Stimulated activated naive B cell treated with anti-CD40 and anti-IgM and Interleukin-4, amounts not matched to agents 10 μg/mL and 1 μg/mL and 100 μg/mL, for 72 hours (primary cell): Measurements from ENCODE around the gene PGS1.
A peak's percentile ranks its signal among the peaks of the same experiment; 100 is the strongest.

Experiments
- ATAC-seq, 2 donors: fragments of 150-1000 bp; cut with Tn5 transposase; replicated peaks; 2 replicates each; pipeline ENCODE4 v1.10.0; 2021; ENCODE audit warnings: moderate library complexity in 1 of 2
- DNase-seq: peaks from one replicate; pipeline ENCODE4 v3.0.0; 2021
- H3K27ac Mint-ChIP-seq: one replicate; pipeline ENCODE4 v1.8.0; 2022; ENCODE audit warnings: mild to moderate bottlenecking, mixed read lengths
- H3K27me3 Mint-ChIP-seq, 2 donors: one replicate each; pipeline ENCODE4 v1.8.0; 2022; ENCODE audit warnings: mixed read lengths in 2 of 2
- H3K36me3 Mint-ChIP-seq, 2 donors: one replicate each; pipeline ENCODE4 v1.8.0; 2022; ENCODE audit warnings: mixed read lengths in 2 of 2, mild to moderate bottlenecking in 1 of 2
- H3K4me1 Mint-ChIP-seq, 2 donors: one replicate each; pipeline ENCODE4 v1.8.0; 2022; ENCODE audit warnings: mixed read lengths in 2 of 2, mild to moderate bottlenecking in 1 of 2
- H3K4me3 Mint-ChIP-seq, 2 donors: one replicate each; pipeline ENCODE4 v1.8.0; 2022; ENCODE audit warnings: mild to moderate bottlenecking in 2 of 2, mixed read lengths in 2 of 2, moderate library complexity in 1 of 2
- H3K9me3 Mint-ChIP-seq, 2 donors: one replicate each; pipeline ENCODE4 v1.8.0; 2022; ENCODE audit warnings: mixed read lengths in 2 of 2, mild to moderate bottlenecking in 1 of 2

PGS1 gene

DNA sequence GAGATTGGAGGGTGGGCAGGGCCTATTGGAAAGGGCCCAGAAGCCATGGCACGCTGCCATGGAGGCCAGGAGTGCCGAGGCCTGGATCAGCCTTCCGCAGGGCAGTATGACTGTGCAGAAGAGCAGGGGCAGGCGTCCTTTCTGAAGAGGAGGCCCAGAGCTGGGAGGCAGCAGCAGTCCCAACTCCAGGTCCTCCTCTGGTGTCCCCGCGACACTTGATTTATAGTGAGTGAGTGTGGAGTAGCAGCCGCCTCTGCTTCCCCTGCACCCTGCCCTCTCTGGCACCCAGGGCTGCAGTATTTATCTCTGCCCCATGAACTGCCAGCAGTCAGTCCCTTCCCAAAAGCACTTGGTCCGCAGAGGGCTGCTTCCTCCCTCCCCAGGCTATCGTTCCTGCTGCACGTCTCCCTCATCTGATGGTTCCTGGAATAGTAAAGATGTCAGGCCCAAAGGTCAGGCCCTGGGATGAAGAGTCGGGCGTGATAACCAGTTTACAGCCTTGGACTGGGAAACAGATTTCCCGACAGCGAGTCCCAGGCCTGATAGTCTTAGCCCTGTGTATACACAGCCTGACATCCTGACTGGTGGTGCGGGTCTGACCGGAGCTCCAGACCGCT lies 32.9 kb downstream of the PGS1 start:
- Mint-ChIP-seq H3K4me1 (peaks cover 25 to 60% of the 10 kb centered on the region in 2 donors), H3K9me3 (no peaks in the 10 kb centered on the region), H3K4me3 (no peak overlapping the region), H3K36me3 (peaks cover 40 to 44% of the 10 kb centered on the region in 2 donors), H3K27me3 (no peaks in the 10 kb centered on the region), H3K27ac (no peak overlapping the region)
- DNase-seq (no peak), ATAC-seq (no peak)

DNA sequence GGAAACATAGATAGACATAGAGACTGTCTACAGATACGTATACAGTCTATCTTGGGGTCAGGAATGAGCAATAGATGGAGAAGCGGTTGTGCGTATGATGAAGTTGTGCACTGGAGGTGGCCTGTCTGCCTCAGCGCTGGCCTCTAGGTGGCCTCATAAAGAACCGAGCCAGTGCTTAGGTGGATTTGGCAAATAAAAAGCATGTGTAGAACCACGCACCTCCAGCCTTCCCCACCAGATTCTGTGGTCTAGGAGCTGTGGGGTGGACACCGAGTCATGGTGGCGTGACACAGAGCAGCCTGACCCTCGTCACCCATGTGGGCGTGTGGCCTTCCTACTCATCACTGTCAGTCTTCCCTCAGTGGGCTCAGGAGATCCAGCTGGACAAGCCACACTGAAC lies 34.0 kb downstream of the PGS1 start:
- Mint-ChIP-seq H3K9me3 (no peaks in the 10 kb centered on the region), H3K27ac (peak overlapping the region; percentile 42), H3K36me3 (peaks cover 41 to 48% of the 10 kb centered on the region in 2 donors), H3K27me3 (no peaks in the 10 kb centered on the region), H3K4me1 (peaks cover 26 to 57% of the 10 kb centered on the region in 2 donors), H3K4me3 (no peak overlapping the region)
- ATAC-seq (peak; percentile 38 to 51), DNase-seq (no peak)

DNA sequence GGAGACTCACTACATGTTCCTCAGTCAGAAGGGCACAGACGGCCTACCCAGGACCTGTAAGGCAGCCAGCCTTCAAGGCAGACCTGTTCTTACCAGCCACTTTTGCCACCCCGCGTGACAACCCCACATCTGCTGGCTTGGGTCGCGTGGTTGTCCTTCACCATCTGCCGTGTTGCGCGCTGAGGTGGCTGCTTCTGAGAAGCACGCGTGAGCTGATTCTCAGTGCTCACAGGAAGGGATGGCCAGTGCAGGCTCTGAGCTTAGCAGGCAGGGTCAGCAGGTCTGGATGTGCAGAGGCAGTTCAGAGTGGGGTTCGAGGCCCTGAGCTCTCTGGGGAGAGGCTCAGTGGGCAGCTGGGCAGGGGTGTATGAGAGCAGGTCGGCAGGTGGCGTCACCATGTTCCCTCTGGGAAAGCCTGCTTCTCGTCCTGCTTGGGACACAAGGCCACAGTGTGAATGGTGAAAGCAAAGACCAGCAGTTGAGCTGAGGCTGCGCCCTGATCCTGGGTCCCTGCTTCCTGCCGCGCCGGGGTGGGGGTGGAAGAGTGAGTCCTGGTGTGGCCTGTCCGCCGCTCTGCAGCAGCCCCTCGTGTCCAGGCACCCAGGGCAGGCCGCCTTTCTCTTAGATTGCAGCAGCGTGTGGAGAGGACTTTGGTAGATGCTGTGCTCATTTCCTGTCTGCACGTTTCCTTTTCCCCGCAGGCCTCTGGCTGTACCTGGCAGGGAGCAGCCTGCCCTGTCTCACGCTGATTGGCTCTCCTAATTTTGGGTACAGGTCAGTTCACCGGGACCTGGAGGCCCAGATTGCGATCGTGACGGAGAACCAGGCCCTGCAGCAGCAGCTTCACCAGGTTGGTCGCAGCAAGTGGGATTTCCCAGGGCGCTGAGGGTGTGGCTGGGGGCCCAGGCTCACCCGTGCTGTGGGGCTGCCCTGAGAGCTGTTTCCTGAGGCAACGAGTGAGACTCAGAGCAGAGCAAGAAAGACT lies 36.0 kb downstream of the PGS1 start:
- DNase-seq (no peak), ATAC-seq (no peak)
- Mint-ChIP-seq H3K27me3 (no peaks in the 10 kb centered on the region), H3K4me1 (peaks cover 19 to 43% of the 10 kb centered on the region in 2 donors), H3K36me3 (peaks cover 31 to 46% of the 10 kb centered on the region in 2 donors), H3K9me3 (no peaks in the 10 kb centered on the region), H3K4me3 (no peak overlapping the region), H3K27ac (peak overlapping the region; percentile 37)

DNA sequence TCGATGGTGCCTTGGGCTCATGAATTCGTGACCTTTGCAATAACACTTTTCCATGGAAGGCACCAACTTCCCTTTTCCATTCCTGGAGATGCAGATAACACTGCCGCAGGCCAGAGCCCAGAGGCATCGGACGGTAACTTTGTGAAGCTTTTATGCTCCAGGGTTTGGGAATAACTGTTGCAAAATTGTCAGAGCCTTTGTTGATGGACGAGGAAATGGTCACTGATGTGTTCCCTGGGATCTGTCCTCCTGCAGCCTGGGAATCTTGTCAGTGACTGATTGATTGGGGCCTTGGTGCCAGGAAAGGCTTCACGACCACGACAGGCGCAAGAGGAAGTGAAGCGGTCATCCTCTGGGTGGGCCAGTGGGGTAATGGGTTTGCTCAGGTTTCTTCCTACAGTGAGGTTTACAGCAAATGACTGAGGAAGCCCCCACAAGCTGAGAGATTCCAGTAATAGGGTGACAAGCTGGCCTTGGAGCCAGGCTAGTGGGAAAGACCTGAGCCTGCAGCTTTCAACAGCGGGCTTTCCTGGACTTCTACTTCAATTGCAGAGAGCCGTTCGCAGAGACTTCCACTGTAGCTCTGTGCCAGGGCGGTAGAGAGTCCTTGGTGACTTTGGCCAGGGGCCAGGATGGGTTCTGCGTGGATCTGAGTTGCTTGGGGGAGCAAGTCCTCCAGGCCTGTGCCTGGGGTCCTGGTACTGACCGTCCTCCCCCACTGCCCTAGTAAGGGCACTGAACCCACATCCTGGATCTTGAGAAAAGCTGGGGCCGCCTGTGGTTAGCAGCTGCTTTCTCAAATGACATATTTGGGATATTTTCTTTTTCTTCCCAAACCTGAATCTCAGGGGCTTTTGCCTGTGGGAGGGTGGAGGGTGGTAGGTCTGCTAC lies 37.6 kb downstream of the PGS1 start:
- no peaks in the 10 kb centered on the region for H3K27me3 Mint-ChIP-seq
- no peak for DNase-seq
- peaks cover 17 to 44% of the 10 kb centered on the region in 2 donors for H3K4me1 Mint-ChIP-seq
- no peaks in the 10 kb centered on the region for H3K9me3 Mint-ChIP-seq
- peaks cover 36 to 55% of the 10 kb centered on the region in 2 donors for H3K36me3 Mint-ChIP-seq
- H3K27ac Mint-ChIP-seq = peak overlapping the region; percentile 20
- no peak for ATAC-seq
- no peak overlapping the region for H3K4me3 Mint-ChIP-seq

DNA sequence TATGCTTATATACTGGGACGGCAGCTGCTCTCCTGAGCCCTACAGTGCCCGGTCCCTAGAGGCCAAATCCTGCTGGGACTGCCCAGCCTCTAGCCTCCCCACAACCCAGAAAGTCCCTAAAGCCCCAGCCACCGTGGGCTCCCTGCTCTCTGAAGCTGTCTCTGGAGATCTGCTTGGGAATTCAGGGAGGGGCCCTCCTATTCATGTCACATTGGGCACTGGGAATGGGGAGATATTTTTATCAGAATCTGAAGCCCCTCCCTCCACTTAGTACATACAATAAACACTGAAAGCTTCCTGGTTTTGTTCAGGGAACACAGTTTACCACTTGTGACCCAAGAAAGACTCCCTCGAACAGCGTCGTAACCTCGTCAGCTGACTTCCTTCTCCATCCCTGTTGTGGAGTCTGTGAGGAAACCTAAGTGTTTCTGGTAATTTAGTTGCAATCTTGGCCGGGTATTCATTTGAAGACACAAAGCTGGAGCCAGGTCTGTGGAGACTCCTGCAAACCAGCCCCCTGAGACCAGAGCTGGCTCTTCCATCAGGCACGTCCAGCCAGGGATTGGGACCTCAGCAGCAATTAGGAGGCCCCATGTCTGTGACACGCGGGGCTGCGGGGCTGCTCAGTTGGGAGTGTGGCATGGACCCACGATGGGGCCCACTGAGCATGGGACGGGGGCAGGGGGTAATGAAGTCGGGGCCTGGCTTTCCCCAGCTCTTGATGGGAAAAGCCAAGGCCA lies 38.5 kb downstream of the PGS1 start:
- DNase-seq (no peak), ATAC-seq (no peak)
- Mint-ChIP-seq H3K36me3 (peaks cover 38 to 63% of the 10 kb centered on the region in 2 donors), H3K9me3 (no peaks in the 10 kb centered on the region), H3K27ac (peak overlapping the region; percentile 2), H3K4me3 (no peak overlapping the region), H3K27me3 (no peaks in the 10 kb centered on the region), H3K4me1 (peaks cover 22 to 51% of the 10 kb centered on the region in 2 donors)

DNA sequence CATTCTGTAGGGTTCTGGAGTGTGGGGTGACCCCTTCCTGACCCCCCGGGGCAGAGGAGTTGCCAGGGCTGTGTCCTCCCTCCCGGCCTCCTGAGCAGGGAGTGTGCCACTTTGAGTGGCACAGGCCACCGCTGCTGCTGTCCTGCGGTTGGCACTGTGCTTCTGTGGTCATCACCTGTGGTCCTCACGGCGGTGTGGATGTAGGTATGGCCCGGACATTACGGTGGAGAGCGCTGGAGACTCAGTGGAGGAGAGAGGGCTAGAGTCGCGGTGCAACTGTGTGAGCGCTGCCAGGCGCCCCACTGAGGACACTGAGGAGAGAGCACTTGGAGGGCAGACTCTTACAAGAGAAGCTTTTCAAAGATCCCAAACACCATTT lies 39.1 kb downstream of the PGS1 start:
- Mint-ChIP-seq H3K27ac (peak overlapping the region; percentile 2), H3K27me3 (no peaks in the 10 kb centered on the region), H3K9me3 (no peaks in the 10 kb centered on the region), H3K4me1 (peaks cover 20 to 47% of the 10 kb centered on the region in 2 donors), H3K36me3 (peaks cover 37 to 62% of the 10 kb centered on the region in 2 donors), H3K4me3 (no peak overlapping the region)
- DNase-seq = no peak
- no peak for ATAC-seq

DNA sequence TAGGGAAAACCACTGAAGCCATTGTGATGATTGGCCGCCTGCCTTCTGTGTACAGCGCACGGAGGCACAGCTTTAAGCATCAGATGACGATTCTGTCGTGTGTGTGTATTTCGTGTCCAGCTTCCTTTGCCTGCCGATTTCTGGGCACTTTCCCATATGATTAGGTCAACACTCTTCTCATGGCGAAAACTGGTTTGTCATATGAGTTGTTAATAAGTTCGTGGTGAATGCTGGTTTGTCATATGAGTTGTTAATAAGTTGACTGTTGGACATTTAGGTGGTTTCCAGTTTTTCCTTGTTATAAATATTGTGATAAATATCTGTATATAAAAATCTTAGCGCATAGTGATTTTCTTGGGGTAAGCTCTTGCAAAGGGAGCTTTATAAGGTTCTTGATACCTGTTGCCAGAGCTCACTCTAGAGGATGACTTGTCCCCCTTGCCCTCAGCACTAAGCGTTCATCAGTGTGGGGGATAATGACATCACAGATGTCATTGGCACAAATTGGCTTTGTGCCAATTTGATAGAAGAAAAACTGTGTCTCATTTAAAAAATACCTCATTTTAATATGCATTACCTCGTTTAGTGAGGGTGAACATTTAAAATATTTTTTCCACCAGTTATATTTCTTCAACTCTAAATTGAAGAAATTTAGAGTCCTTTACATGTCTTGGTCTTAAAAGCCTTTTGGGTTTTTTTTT lies 40.0 kb downstream of the PGS1 start:
- H3K36me3 Mint-ChIP-seq = peaks cover 40 to 58% of the 10 kb centered on the region in 2 donors
- no peak overlapping the region for H3K27ac Mint-ChIP-seq
- no peaks in the 10 kb centered on the region for H3K9me3 Mint-ChIP-seq
- DNase-seq (no peak), ATAC-seq (no peak)
- no peaks in the 10 kb centered on the region for H3K27me3 Mint-ChIP-seq
- peaks cover 14 to 37% of the 10 kb centered on the region in 2 donors for H3K4me1 Mint-ChIP-seq
- no peak overlapping the region for H3K4me3 Mint-ChIP-seq

DNA sequence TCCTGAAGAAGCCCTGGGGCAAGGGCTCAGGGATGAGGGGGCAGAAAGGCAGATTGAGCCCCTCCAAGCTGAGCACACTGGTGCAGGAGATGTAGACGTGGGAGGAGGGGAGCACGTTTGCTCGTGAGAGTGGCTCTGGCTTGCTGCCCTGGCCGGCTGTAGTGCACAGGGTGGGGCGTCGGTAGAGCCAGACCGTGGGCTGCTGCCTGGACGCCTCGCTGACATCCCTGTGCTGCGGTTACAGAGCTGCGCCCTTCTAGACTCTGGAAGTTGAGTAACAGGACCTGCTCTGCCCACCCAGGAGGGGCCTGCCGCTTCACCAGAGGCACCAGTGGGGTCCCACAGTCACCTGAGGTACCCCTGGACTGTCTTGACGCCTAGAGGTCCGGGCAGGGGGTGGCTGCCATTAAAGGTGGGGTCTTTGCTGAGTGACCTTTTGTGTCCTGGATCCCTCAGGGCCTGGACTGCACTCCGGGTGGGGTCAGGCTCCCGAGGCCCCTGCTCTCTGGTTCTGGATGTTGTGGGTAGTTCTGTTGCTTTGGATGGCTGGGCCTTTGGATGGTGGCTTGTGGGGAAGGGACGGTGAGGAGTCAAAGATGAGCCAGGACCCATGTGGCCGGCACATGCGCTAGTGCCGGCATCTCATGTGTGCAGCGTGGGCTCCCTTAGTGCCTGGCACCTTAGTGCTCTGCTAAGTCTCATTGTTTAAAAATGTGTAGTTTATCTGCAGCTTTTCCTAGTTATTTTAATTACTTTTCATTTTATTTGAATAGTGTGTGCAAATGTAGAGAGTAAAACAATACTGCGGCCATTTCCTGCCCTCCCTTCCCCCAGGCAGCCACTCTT lies 41.7 kb downstream of the PGS1 start:
- peaks cover 40 to 57% of the 10 kb centered on the region in 2 donors for H3K36me3 Mint-ChIP-seq
- H3K27ac Mint-ChIP-seq = peak overlapping the region; percentile 69
- no peaks in the 10 kb centered on the region for H3K27me3 Mint-ChIP-seq
- no peak overlapping the region for H3K4me3 Mint-ChIP-seq
- peaks cover 13 to 24% of the 10 kb centered on the region in 2 donors for H3K4me1 Mint-ChIP-seq
- no peaks in the 10 kb centered on the region for H3K9me3 Mint-ChIP-seq
- ATAC-seq = no peak
- no peak for DNase-seq

DNA sequence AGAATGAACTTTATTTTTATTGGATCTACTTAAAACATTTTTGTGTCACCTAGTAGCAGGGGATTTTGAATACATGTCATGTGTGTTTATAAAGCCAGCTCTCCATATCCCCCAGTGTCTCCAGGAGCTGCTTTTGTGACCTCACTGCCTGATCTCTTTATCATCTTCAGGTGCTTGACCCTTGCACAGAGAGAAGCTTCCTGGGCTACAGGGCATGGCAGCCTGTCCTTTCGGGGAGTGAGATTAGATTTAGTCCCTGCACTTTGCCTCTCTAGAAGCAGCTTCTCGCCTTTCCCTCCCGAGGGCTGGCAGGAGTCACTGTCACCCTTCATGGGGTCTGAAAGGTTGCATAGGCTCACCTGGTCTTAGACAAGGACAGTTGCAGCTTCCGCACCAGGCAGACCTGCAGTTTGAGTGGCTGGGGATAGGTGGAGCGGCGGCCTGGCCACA lies 42.7 kb downstream of the PGS1 start:
- no peak overlapping the region for H3K4me3 Mint-ChIP-seq
- H3K27ac Mint-ChIP-seq = no peak overlapping the region
- H3K9me3 Mint-ChIP-seq = no peaks in the 10 kb centered on the region
- H3K27me3 Mint-ChIP-seq = no peaks in the 10 kb centered on the region
- ATAC-seq (no peak), DNase-seq (no peak)
- H3K4me1 Mint-ChIP-seq = peaks cover 13 to 22% of the 10 kb centered on the region in 2 donors
- H3K36me3 Mint-ChIP-seq = peaks cover 40 to 60% of the 10 kb centered on the region in 2 donors

DNA sequence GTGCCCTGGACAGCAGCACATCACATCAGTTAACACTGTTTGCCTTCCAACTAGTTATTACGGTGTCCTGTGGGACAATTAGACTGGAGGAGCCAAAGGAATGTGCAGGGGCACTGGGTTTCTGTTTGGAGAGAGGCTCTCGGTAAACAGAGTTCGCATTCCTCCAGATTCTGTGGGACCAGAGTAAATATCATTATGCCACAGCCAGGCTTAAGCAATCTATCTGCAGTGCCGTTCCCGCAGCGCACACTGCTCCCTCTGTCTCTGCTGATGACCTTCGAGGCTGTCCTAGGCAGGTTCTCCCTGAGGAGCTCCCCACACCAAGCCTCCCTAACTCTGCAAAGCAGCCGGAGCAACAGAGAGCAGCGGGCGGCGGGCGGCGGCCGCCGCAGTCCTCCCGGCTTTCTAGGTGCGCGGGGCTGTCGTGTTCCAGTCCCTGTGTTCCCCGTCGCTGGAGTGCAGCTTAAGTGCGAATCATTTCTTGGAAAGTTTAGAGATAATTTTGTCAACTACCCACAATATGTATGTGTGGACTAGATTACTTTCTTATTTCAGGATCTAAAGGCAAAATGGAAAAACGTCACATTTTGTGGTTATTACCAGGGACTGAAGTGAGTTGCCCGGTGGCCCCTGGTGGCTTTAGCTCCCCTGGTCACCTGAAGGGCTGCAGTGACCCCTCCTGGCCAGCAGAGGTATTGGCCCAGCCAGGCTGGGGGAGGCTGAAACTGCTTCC lies 43.3 kb downstream of the PGS1 start:
- H3K9me3 Mint-ChIP-seq = no peaks in the 10 kb centered on the region
- no peaks in the 10 kb centered on the region for H3K27me3 Mint-ChIP-seq
- peaks cover 13 to 22% of the 10 kb centered on the region in 2 donors for H3K4me1 Mint-ChIP-seq
- peak; percentile 68 for DNase-seq
- ATAC-seq = peak; percentile 89 to 91
- peaks cover 38 to 61% of the 10 kb centered on the region in 2 donors for H3K36me3 Mint-ChIP-seq
- H3K27ac Mint-ChIP-seq = no peak overlapping the region
- H3K4me3 Mint-ChIP-seq = no peak overlapping the region

DNA sequence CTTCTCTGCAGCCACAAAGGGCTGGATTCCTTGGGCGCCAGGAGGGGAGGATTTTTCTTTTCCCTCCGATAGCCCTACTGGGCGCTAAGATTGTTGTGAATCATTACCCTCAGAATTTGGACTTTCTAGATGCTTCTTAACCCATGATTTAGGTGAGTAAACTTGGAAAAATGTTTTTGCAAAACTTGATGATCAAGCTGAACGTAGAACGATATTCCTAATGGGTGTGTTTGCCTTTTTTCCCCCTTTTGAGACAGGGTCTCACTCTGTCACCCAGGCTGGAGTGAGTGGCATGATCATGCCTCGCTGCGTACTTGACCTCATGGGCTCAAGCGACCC lies 43.8 kb downstream of the PGS1 start:
- Mint-ChIP-seq H3K27me3 (no peaks in the 10 kb centered on the region), H3K4me1 (peaks cover 10 to 16% of the 10 kb centered on the region in 2 donors), H3K4me3 (no peak overlapping the region), H3K9me3 (no peaks in the 10 kb centered on the region), H3K27ac (no peak overlapping the region), H3K36me3 (peaks cover 38 to 60% of the 10 kb centered on the region in 2 donors)
- DNase-seq (no peak), ATAC-seq (no peak)
